ENCODE measurements around the gene LAMA2. TPM values are rescaled to one million over a fixed set of nuclear protein-coding genes. Genes with fewer than 3 reads are reported as not detected.

LAMA2 gene
- total RNA-seq, 1 experiment from 2014 or later, result 0.28 TPM

DNA sequence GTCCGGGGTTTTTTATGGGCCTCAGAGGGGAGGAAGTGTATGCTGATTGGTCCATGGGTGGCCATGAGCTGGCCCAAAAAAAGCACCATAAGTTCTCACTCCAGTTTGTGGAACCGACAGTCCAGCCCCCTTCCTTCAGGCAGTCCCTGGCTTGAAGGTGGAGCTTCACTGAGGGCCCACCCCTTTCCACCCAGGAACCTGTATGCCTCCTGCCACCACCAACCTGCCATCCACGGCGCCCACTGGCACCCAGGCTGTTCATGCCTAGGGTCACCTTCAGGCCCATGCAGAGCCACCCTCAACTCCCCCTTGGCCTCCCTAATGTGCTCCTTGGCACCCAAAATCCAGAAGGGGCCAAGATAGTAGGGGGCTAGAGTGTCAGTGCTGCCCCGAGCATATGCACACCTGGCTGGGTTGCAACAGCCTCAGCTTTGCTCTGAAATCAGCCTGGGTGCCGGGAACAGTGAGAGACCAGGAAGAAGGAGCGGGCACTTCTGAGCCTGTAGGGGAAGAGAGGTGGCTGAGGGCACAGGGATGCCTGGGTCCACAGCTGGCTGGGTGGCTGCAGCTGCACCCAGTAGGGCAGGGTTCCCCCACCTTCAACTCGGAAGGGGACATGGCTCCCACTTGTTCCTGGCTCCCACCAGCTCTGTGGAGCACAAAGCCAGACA is 534.6 kb downstream of the LAMA2 start:
- Histone ChIP-seq H3K36me3 (ENCODE audit: control insufficient read depth, insufficient read depth, low read length) (no peaks in the 10 kb centered on the region), H3K4me1 (ENCODE audit: control insufficient read depth, insufficient read depth, low read length) (no peaks in the 10 kb centered on the region), H3K9me3 (ENCODE audit: control insufficient read depth, insufficient read depth, low read depth, low read length) (no peaks in the 10 kb centered on the region), H3K27ac (ENCODE audit: low read length) (no peak overlapping the region), H3K27me3 (ENCODE audit: control insufficient read depth, insufficient read depth, low read length) (no peaks in the 10 kb centered on the region), H3K4me3 (ENCODE audit: low read depth in 2 of 2, low read length in 2 of 2) (no peak overlapping the region)
- ATAC-seq (no peak), DNase-seq (ENCODE audit: low read depth, low spot score) (no peak)
- POLR2A ChIA-PET, result no interaction called here
- BruUV-seq (replicated peaks), result no TSS peak
- no peak for TF ChIP-seq POLR2AphosphoS5 (IDR thresholded peaks at IDR 0.05; ENCODE audit: low read depth, low read length)
- no peak for TF ChIP-seq TCF7L2 (IDR thresholded peaks at IDR 0.05; ENCODE audit: low read depth, low read length)
- TF ChIP-seq SIN3A (IDR thresholded peaks at IDR 0.05; ENCODE audit: borderline replicate concordance, insufficient read depth, low read depth, low read length), result no peak
- TF ChIP-seq, protein P1, sequence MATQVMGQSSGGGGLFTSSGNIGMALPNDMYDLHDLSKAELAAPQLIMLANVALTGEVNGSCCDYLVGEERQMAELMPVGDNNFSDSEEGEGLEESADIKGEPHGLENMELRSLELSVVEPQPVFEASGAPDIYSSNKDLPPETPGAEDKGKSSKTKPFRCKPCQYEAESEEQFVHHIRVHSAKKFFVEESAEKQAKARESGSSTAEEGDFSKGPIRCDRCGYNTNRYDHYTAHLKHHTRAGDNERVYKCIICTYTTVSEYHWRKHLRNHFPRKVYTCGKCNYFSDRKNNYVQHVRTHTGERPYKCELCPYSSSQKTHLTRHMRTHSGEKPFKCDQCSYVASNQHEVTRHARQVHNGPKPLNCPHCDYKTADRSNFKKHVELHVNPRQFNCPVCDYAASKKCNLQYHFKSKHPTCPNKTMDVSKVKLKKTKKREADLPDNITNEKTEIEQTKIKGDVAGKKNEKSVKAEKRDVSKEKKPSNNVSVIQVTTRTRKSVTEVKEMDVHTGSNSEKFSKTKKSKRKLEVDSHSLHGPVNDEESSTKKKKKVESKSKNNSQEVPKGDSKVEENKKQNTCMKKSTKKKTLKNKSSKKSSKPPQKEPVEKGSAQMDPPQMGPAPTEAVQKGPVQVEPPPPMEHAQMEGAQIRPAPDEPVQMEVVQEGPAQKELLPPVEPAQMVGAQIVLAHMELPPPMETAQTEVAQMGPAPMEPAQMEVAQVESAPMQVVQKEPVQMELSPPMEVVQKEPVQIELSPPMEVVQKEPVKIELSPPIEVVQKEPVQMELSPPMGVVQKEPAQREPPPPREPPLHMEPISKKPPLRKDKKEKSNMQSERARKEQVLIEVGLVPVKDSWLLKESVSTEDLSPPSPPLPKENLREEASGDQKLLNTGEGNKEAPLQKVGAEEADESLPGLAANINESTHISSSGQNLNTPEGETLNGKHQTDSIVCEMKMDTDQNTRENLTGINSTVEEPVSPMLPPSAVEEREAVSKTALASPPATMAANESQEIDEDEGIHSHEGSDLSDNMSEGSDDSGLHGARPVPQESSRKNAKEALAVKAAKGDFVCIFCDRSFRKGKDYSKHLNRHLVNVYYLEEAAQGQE (IDR thresholded peaks at IDR 0.05; ENCODE audit: insufficient read depth in 1 of 2, low read depth in 2 of 2, low read length in 1 of 2), result no peak
- TF ChIP-seq CTCF (IDR thresholded peaks at IDR 0.05), result no peak
- intact Hi-C loops (cut with micrococcal nuclease; ENCODE audit: unreplicated experiment) (no loop called here), in situ Hi-C loops (cut with HindIII; ENCODE audit: low pct_unique_long_range_greater_than_20kb, low sequenced_read_pairs) (no loop called here)
- CTCF ChIA-PET, result interaction anchor here (0.5 kb wide), 1 partner anchor 146 kb away, joined by 10 read pairs; no protein-coding TSS in a partner anchor

GRCh38 chr6:129419324-129419723 is 536.4 kb downstream of the LAMA2 start:
- BruUV-seq (replicated peaks), result no TSS peak
- TF ChIP-seq TCF7L2 (IDR thresholded peaks at IDR 0.05; ENCODE audit: low read depth, low read length) (no peak), POLR2AphosphoS5 (IDR thresholded peaks at IDR 0.05; ENCODE audit: low read depth, low read length) (no peak), CTCF (IDR thresholded peaks at IDR 0.05) (no peak), SIN3A (IDR thresholded peaks at IDR 0.05; ENCODE audit: borderline replicate concordance, insufficient read depth, low read depth, low read length) (no peak)
- TF ChIP-seq, protein P1 (IDR thresholded peaks at IDR 0.05; ENCODE audit: insufficient read depth in 1 of 2, low read depth in 2 of 2, low read length in 1 of 2), result no peak
- DNase-seq (ENCODE audit: low read depth, low spot score) (no peak), ATAC-seq (no peak)
- no peak overlapping the region for H3K27ac ChIP-seq (ENCODE audit: low read length)
- intact Hi-C loops (cut with micrococcal nuclease; ENCODE audit: unreplicated experiment) (no loop called here), in situ Hi-C loops (cut with HindIII; ENCODE audit: low pct_unique_long_range_greater_than_20kb, low sequenced_read_pairs) (no loop called here)
- no peaks in the 10 kb centered on the region for H3K27me3 ChIP-seq (ENCODE audit: control insufficient read depth, insufficient read depth, low read length)
- no peak overlapping the region for H3K4me3 ChIP-seq (ENCODE audit: low read depth in 2 of 2, low read length in 2 of 2)
- H3K4me1 ChIP-seq (ENCODE audit: control insufficient read depth, insufficient read depth, low read length), result no peaks in the 10 kb centered on the region
- ChIA-PET POLR2A (no interaction called here), CTCF (no interaction called here)
- H3K9me3 ChIP-seq (ENCODE audit: control insufficient read depth, insufficient read depth, low read depth, low read length), result no peaks in the 10 kb centered on the region
- no peaks in the 10 kb centered on the region for H3K36me3 ChIP-seq (ENCODE audit: control insufficient read depth, insufficient read depth, low read length)
